Measurements from ENCODE around the gene ZMAT5. TPM values are rescaled to one million over a fixed set of nuclear protein-coding genes. Genes with fewer than 3 reads are reported as not detected.

Gene ZMAT5
- total and polyA plus RNA-seq, 2 donors, result 14.1 to 27.8 TPM

Small RNAs within 50 kb of the gene (small RNA-seq; reads per million reads assigned to genes)
- not detected for gene AC004882.2
- not detected for gene RF00019

Other genes with a start within 250 kb of the ZMAT5 start
- 30.6 TPM for gene THOC5, start 213.2 kb downstream of the ZMAT5 start, total RNA-seq
- gene THOC5, start 213.2 kb downstream of the ZMAT5 start, polyA plus RNA-seq, result 55.8 TPM
- 24.2 TPM for gene NIPSNAP1, start 185.9 kb downstream of the ZMAT5 start, total RNA-seq
- 21.7 TPM for gene NIPSNAP1, start 185.9 kb downstream of the ZMAT5 start, polyA plus RNA-seq
- 28.9 TPM for gene NF2, start 163.4 kb downstream of the ZMAT5 start, total RNA-seq
- 10.2 TPM for gene NF2, start 163.4 kb downstream of the ZMAT5 start, polyA plus RNA-seq
- gene CABP7, start 47.0 kb downstream of the ZMAT5 start, total RNA-seq, result 0.11 TPM
- gene CABP7, start 47.0 kb downstream of the ZMAT5 start, polyA plus RNA-seq, result 0.05 TPM
- 59.6 TPM for gene UQCR10, start 362 bp upstream of the ZMAT5 start, total RNA-seq
- gene UQCR10, start 362 bp upstream of the ZMAT5 start, polyA plus RNA-seq, result 155 TPM
- 28.7 TPM for gene ASCC2, start 71.3 kb upstream of the ZMAT5 start, total RNA-seq
- 41.8 TPM for gene ASCC2, start 71.3 kb upstream of the ZMAT5 start, polyA plus RNA-seq
- 62.7 TPM for gene MTMR3, start 116.2 kb upstream of the ZMAT5 start, total RNA-seq
- gene MTMR3, start 116.2 kb upstream of the ZMAT5 start, polyA plus RNA-seq, result 17.8 TPM

Data from urinary bladder (tissue), 2 donors.